Neural cell (in vitro differentiated cells): ENCODE results near the gene CNR2. TPM values are rescaled to one million over a fixed set of nuclear protein-coding genes. Genes with fewer than 3 reads are reported as not detected.

Source experiments
- H2AFZ ChIP-seq: fragments of 200-600, 300-800 bp; sonication (generic), shearing (Covaris generic); 2 replicates; pipeline ENCODE4 v1.6.0; 2014; ENCODE audit warnings: low read depth, mild to moderate bottlenecking, antibody characterized with exemption, low read length, moderate library complexity
- H3F3A ChIP-seq: fragments of 200-600 bp; shearing (Covaris generic); 2 replicates; pipeline ENCODE4 v1.6.1; 2016; ENCODE audit warnings: mild to moderate bottlenecking, moderate library complexity, mixed read lengths, antibody characterized with exemption, low read length; ENCODE audit not compliant: insufficient read depth, poor library complexity, severe bottlenecking
- H3K27ac ChIP-seq: fragments of 200-600, 300-800 bp; sonication (generic), shearing (Covaris generic); 2 replicates; pipeline ENCODE4 v1.5.1; 2014; ENCODE audit warnings: mild to moderate bottlenecking, low read length, moderate library complexity
- H3K27me3 ChIP-seq: fragments of 300-800, 200-600 bp; sonication (generic), shearing (Covaris generic); 2 replicates; pipeline ENCODE4 v1.6.0; 2014; ENCODE audit warnings: mild to moderate bottlenecking, low read depth, low read length, moderate library complexity; ENCODE audit not compliant: insufficient read depth
- H3K36me3 ChIP-seq: fragments of 300-800, 200-600 bp; sonication (generic), shearing (Covaris generic); 2 replicates; pipeline ENCODE4 v1.5.1; 2014; ENCODE audit warnings: mild to moderate bottlenecking, antibody characterized with exemption, low read length, moderate library complexity; ENCODE audit not compliant: insufficient read depth
- H3K4me2 ChIP-seq: fragments of 300-800, 200-600 bp; sonication (generic), shearing (Covaris generic); 2 replicates; pipeline ENCODE4 v1.6.0; 2014; ENCODE audit warnings: mild to moderate bottlenecking, low read length
- H3K4me3 ChIP-seq: fragments of 300-800, 200-600 bp; sonication (generic), shearing (Covaris generic); 2 replicates; pipeline ENCODE4 v1.5.1; 2014; ENCODE audit warnings: mild to moderate bottlenecking, low read length, moderate library complexity
- H3K79me2 ChIP-seq: fragments of 200-600 bp; shearing (Covaris generic); replicated peaks from 2 replicates; pipeline ENCODE4 v1.6.0; 2014; ENCODE audit warnings: mild to moderate bottlenecking, low read length, moderate library complexity; ENCODE audit not compliant: insufficient read depth
- H3K9ac ChIP-seq: fragments of 300-800, 200-600 bp; sonication (generic), shearing (Covaris generic); 2 replicates; pipeline ENCODE4 v1.6.1; 2016; ENCODE audit warnings: mild to moderate bottlenecking, low read length, mixed read lengths
- H3K9me2 ChIP-seq: fragments of 200-600 bp; shearing (Covaris generic); 2 replicates; pipeline ENCODE4 v1.6.1; 2016; ENCODE audit warnings: mild to moderate bottlenecking, low read length, mixed read lengths; ENCODE audit not compliant: insufficient read depth
- H3K9me3 ChIP-seq: fragments of 200-600, 300-800 bp; sonication (generic), shearing (Covaris generic); 2 replicates; pipeline ENCODE4 v1.6.1; 2016; ENCODE audit warnings: mild to moderate bottlenecking, mixed run types, low read length, moderate library complexity, mixed read lengths
- H4K20me1 ChIP-seq: fragments of 200-600 bp; shearing (Covaris generic); 2 replicates; pipeline ENCODE4 v1.6.1; 2016; ENCODE audit warnings: mild to moderate bottlenecking, mixed run types; ENCODE audit not compliant: insufficient read depth
- CTCF ChIP-seq: fragments of 450-650 bp; IDR thresholded peaks from 2 replicates; pipeline ENCODE4 v1.5.1; 2014; ENCODE audit warnings: antibody characterized with exemption, mild to moderate bottlenecking, moderate library complexity; ENCODE audit not compliant: poor library complexity, severe bottlenecking
- EP300 ChIP-seq: fragments of 450-650 bp; conservative IDR thresholded peaks from 2 replicates; pipeline ENCODE4 v1.6.1; 2014; ENCODE audit warnings: antibody characterized with exemption, mild to moderate bottlenecking, moderate library complexity; ENCODE audit not compliant: poor library complexity, severe bottlenecking
- EZH2 ChIP-seq: fragments of 200-600, 300-800 bp; shearing (Covaris generic), sonication (generic); IDR thresholded peaks from 2 replicates; pipeline ENCODE4 v1.6.1; 2014; ENCODE audit warnings: antibody characterized with exemption, low read length, borderline replicate concordance, mild to moderate bottlenecking; ENCODE audit not compliant: insufficient read depth, poor library complexity, severe bottlenecking
- MXI1 ChIP-seq: fragments of 450-650 bp; conservative IDR thresholded peaks from 2 replicates; pipeline ENCODE4 v1.6.1; 2014; ENCODE audit warnings: antibody characterized with exemption, mild to moderate bottlenecking; ENCODE audit not compliant: poor library complexity, severe bottlenecking
- POLR2AphosphoS5 ChIP-seq: IDR thresholded peaks from 2 replicates; pipeline ENCODE4 v1.6.1; 2012
- RAD21 ChIP-seq: fragments of 450-650 bp; conservative IDR thresholded peaks from 2 replicates; pipeline ENCODE4 v1.6.1; 2014; ENCODE audit warnings: antibody characterized with exemption, mild to moderate bottlenecking, moderate library complexity
- SMC3 ChIP-seq: fragments of 450-650 bp; conservative IDR thresholded peaks from 2 replicates; pipeline ENCODE4 v1.6.1; 2014; ENCODE audit warnings: antibody characterized with exemption, mild to moderate bottlenecking, moderate library complexity; ENCODE audit not compliant: poor library complexity
- TAF1 ChIP-seq: IDR thresholded peaks from 2 replicates; pipeline ENCODE4 v1.6.1; 2012; ENCODE audit warnings: low read depth
- polyA plus RNA-seq: library from polyadenylated mRNA; depleted of rRNA; stranded (reverse); fragments of >200 nt; gene quantifications from 2 replicates; pipeline ENCODE4 v1.2.3, GENCODE V29; 2014
- TF ChIP-seq, protein P1 (sequence below): IDR thresholded peaks from 2 replicates; pipeline ENCODE4 v1.6.1; 2012; ENCODE audit warnings: borderline replicate concordance

CNR2 gene
- polyA plus RNA-seq, 1 donor from 2014 or later = not detected

DNA sequence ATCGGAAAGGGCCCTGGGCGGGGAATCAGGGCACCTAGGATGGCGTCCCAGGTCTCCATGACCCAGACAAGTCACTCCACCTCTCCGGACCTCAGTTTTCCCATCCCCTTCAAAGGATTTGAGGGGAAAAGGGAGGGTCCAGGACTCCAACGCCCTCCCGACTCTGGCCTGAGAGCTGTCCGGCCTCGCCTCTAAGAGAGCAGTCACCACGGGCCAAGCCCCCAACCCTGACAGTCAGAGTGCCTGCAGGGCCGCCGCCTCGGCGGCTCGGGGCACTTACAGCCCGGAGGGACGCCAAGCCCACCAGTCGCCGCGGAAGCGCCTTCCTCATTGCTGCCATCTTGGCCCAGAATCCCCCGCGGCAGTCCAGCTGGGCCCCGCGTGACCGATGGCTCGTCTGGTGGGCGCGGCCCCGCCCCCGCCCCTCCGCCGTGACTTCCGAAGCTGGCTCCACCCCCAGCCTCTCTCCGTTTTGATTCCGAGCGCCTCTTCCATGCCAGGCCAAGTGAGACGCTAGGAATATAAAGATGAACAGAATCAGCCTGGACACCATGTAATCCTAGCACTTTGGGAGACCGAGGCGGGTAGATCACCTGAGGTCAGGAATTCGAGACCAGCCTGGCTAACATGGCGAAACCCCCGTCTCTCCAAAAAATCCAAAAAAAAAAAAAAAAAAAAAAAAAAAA is 87.9 kb downstream of the CNR2 start, which contains the start of gene HMGCL:
HMGCL (minus strand) TSS at position 354 of the 686 bp plus-strand sequence; CDS start at position 340, 14 bp downstream.
- TF ChIP-seq TAF1 (peak; percentile 96), EP300 (no peak), SMC3 (no peak), RAD21 (no peak), POLR2AphosphoS5 (peak; percentile 97), EZH2 (no peak), CTCF (no peak), MXI1 (peak; percentile 76)
- TF ChIP-seq, protein P1, sequence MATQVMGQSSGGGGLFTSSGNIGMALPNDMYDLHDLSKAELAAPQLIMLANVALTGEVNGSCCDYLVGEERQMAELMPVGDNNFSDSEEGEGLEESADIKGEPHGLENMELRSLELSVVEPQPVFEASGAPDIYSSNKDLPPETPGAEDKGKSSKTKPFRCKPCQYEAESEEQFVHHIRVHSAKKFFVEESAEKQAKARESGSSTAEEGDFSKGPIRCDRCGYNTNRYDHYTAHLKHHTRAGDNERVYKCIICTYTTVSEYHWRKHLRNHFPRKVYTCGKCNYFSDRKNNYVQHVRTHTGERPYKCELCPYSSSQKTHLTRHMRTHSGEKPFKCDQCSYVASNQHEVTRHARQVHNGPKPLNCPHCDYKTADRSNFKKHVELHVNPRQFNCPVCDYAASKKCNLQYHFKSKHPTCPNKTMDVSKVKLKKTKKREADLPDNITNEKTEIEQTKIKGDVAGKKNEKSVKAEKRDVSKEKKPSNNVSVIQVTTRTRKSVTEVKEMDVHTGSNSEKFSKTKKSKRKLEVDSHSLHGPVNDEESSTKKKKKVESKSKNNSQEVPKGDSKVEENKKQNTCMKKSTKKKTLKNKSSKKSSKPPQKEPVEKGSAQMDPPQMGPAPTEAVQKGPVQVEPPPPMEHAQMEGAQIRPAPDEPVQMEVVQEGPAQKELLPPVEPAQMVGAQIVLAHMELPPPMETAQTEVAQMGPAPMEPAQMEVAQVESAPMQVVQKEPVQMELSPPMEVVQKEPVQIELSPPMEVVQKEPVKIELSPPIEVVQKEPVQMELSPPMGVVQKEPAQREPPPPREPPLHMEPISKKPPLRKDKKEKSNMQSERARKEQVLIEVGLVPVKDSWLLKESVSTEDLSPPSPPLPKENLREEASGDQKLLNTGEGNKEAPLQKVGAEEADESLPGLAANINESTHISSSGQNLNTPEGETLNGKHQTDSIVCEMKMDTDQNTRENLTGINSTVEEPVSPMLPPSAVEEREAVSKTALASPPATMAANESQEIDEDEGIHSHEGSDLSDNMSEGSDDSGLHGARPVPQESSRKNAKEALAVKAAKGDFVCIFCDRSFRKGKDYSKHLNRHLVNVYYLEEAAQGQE = peak; percentile 91
- H3K27ac ChIP-seq = peak within 1 kb of the TSS; percentile 84

GRCh38 chr1:23824711-23825075 is 88.5 kb downstream of the CNR2 start:
- H3K4me3 ChIP-seq = peak overlapping the region; percentile 89
- H3K4me2 ChIP-seq = peak overlapping the region; percentile 88
- peak overlapping the region; percentile 91 for H3K9ac ChIP-seq
- peak overlapping the region; percentile 93 for H2AFZ ChIP-seq
- H3K9me2 ChIP-seq = no peaks in the 10 kb centered on the region
- no peaks in the 10 kb centered on the region for H3K79me2 ChIP-seq
- H3K9me3 ChIP-seq = no peaks in the 10 kb centered on the region
- H3K36me3 ChIP-seq = no peaks in the 10 kb centered on the region
- H3K27ac ChIP-seq = peak overlapping the region; percentile 84
- TF ChIP-seq EP300 (no peak), MXI1 (no peak), POLR2AphosphoS5 (no peak), CTCF (no peak), EZH2 (no peak), TAF1 (no peak), SMC3 (no peak), RAD21 (no peak)
- TF ChIP-seq, protein P1 = no peak
- H3K27me3 ChIP-seq = no peaks in the 10 kb centered on the region
- no peaks in the 10 kb centered on the region for H3F3A ChIP-seq
- no peaks in the 10 kb centered on the region for H4K20me1 ChIP-seq

More for the DNA sequence above, 87.9 kb downstream of the CNR2 start, which contains the start of gene HMGCL:
- Histone ChIP-seq H3K9me2 (no peaks in the 10 kb centered on the region), H3K36me3 (no peaks in the 10 kb centered on the region), H3K9ac (peak within 1 kb of the TSS; percentile 91), H3K27me3 (no peaks in the 10 kb centered on the region), H3K4me3 (peak within 1 kb of the TSS; percentile 89), H3F3A (no peaks in the 10 kb centered on the region), H3K4me2 (peak within 1 kb of the TSS; percentile 88), H3K79me2 (no peaks in the 10 kb centered on the region), H2AFZ (peak within 1 kb of the TSS; percentile 93), H3K9me3 (no peaks in the 10 kb centered on the region), H4K20me1 (no peaks in the 10 kb centered on the region)
